GM12878 (cell line): ENCODE measurements around the gene KCNN3. TPM values are rescaled to one million over a fixed set of nuclear protein-coding genes. Genes with fewer than 3 reads are reported as not detected.

ENCODE experiments used
- ATAC-seq: fragments of 200-7000 bp; cut with Tn5 transposase; 3 replicates; pipeline ENCODE4 v1.9.1; 2020; ENCODE audit warnings: mild to moderate bottlenecking, moderate library complexity
- BruUV-seq: library from RNA; stranded (reverse); fragments of 400-500 nt; replicated peaks from 2 replicates; lab custom pipeline; 2021; lab: Mats Ljungman, UMichigan
- CTCF ChIA-PET: fragments of 300-600 bp; sonication (Branson Sonifier 250); formaldehyde crosslinking; extraction: SDS; loops from one replicate; lab custom pipeline; 2021; ENCODE audit warnings: inconsistent platforms; lab: Yijun Ruan, JAX
- POLR2A ChIA-PET: fragments of 350-600 bp; formaldehyde crosslinking; extraction: SDS; loops from one replicate; lab custom pipeline; 2021; ENCODE audit warnings: inconsistent platforms; lab: Charles Lee
- RAD21 ChIA-PET: fragments of 300-600 bp; sonication (Branson Sonifier 250); formaldehyde crosslinking; loops from one replicate; lab custom pipeline; 2023; ENCODE audit warnings: antibody characterized with exemption; ENCODE audit not compliant: unreplicated experiment; lab: Charles Lee
- SMC1A ChIA-PET: fragments of 300-600 bp; sonication (Branson Sonifier 250); formaldehyde crosslinking; loops from one replicate; lab custom pipeline; 2023; ENCODE audit not compliant: unreplicated experiment, uncharacterized antibody; lab: Charles Lee
- DNase-seq: peaks from one replicate; pipeline ENCODE4 v3.0.0-alpha.2; 2011; ENCODE audit warnings: low read depth, low spot score
- FAIRE-seq: peaks from 3 replicates; lab custom pipeline; 2011; peaks lifted over from hg19 to GRCh38; lab: Jason Lieb, UNC
- H2AFZ ChIP-seq: 2 replicates; pipeline ENCODE4 v1.6.0; 2011; ENCODE audit warnings: low read depth, low read length, control low read depth; ENCODE audit not compliant: control insufficient read depth
- H3K27ac ChIP-seq: 2 replicates; pipeline ENCODE4 v1.5.1; 2011; ENCODE audit warnings: control low read depth; ENCODE audit not compliant: control insufficient read depth, insufficient read depth
- H3K27me3 ChIP-seq, 2 experiments: replicated peaks in 1 of 2; 2 replicates each; pipeline versions ENCODE4 v1.6.0 to v1.6.1; 2011; ENCODE audit warnings: low read length in 1 of 2; ENCODE audit not compliant: control insufficient read depth in 2 of 2, insufficient read depth in 2 of 2
- H3K36me3 ChIP-seq, 2 experiments: 2 replicates each; pipeline ENCODE4 v1.5.1; 2011; ENCODE audit warnings: low read length in 1 of 2; ENCODE audit not compliant: control insufficient read depth in 2 of 2, insufficient read depth in 2 of 2
- H3K4me1 ChIP-seq: 2 replicates; pipeline ENCODE4 v1.6.1; 2011; ENCODE audit warnings: mild to moderate bottlenecking, low read length, moderate library complexity, mixed read lengths; ENCODE audit not compliant: control insufficient read depth, insufficient read depth
- H3K4me2 ChIP-seq: 2 replicates; pipeline ENCODE4 v1.6.0; 2011; ENCODE audit warnings: control low read depth; ENCODE audit not compliant: control insufficient read depth, insufficient read depth
- H3K4me3 ChIP-seq: fragments of 200-600 bp; sonication (generic); 2 replicates; pipeline ENCODE4 v1.5.1; 2016
- H3K79me2 ChIP-seq: 2 replicates; pipeline ENCODE4 v1.6.0; 2011; ENCODE audit warnings: low read length; ENCODE audit not compliant: control insufficient read depth, insufficient read depth
- H3K9ac ChIP-seq: 2 replicates; pipeline ENCODE4 v1.8.0; 2011; ENCODE audit warnings: low read length, control low read depth, mixed read lengths; ENCODE audit not compliant: control insufficient read depth, insufficient read depth
- H3K9me3 ChIP-seq: replicated peaks from 3 replicates; pipeline ENCODE4 v1.5.1; 2011; ENCODE audit warnings: mild to moderate bottlenecking, low read length; ENCODE audit not compliant: control insufficient read depth, insufficient read depth
- H4K20me1 ChIP-seq: 2 replicates; pipeline ENCODE4 v1.6.0; 2011; ENCODE audit not compliant: control insufficient read depth, insufficient read depth
- CREM ChIP-seq: IDR thresholded peaks from 2 replicates; pipeline ENCODE4 v1.6.1; 2014; ENCODE audit warnings: antibody characterized with exemption, low read depth
- DPF2 ChIP-seq: fragments of 450-650 bp; IDR thresholded peaks from 2 replicates; pipeline ENCODE4 v1.6.1; 2017; ENCODE audit warnings: mild to moderate bottlenecking
- EED ChIP-seq: sonication (generic); IDR thresholded peaks from 2 replicates; pipeline ENCODE4 v1.6.1; 2016; ENCODE audit warnings: antibody characterized with exemption, low read depth
- EGR1 ChIP-seq, 2 experiments: IDR thresholded peaks; 1 replicate in 1 of 2; 2 replicates in 1 of 2; pipeline ENCODE4 v1.6.1; 2011 to 2012; ENCODE audit warnings: low read depth in 2 of 2, low read length in 2 of 2, borderline replicate concordance in 1 of 2, mild to moderate bottlenecking in 1 of 2, moderate library complexity in 1 of 2
- HDGF ChIP-seq: fragments of 450-650 bp; IDR thresholded peaks from 2 replicates; pipeline ENCODE4 v1.6.1; 2016; ENCODE audit warnings: antibody characterized with exemption
- IKZF1 ChIP-seq: fragments of 450-650 bp; conservative IDR thresholded peaks from 2 replicates; pipeline ENCODE4 v1.6.1; 2017; ENCODE audit warnings: antibody characterized with exemption, mild to moderate bottlenecking
- JUNB ChIP-seq: IDR thresholded peaks from 2 replicates; pipeline ENCODE4 v1.6.1; 2016; ENCODE audit warnings: antibody characterized with exemption, mild to moderate bottlenecking
- NBN ChIP-seq: fragments of 450-650 bp; IDR thresholded peaks from 2 replicates; pipeline ENCODE4 v1.6.1; 2016
- NKRF ChIP-seq: fragments of 450-650 bp; conservative IDR thresholded peaks from 2 replicates; pipeline ENCODE4 v1.6.1; 2017; ENCODE audit warnings: mild to moderate bottlenecking, moderate library complexity
- RAD21 ChIP-seq: IDR thresholded peaks from 2 replicates; pipeline ENCODE4 v1.6.1; 2011; ENCODE audit warnings: mild to moderate bottlenecking, low read depth, low read length, moderate library complexity; ENCODE audit not compliant: insufficient read depth
- ZSCAN29 ChIP-seq: fragments of 450-650 bp; IDR thresholded peaks from 2 replicates; pipeline ENCODE4 v1.6.1; 2017; ENCODE audit warnings: mild to moderate bottlenecking, moderate library complexity
- WGBS: methylation state at CpG from one replicate; pipeline ENCODE4 v1.1.6; 2016; ENCODE audit warnings: low lambda C conversion rate; ENCODE audit not compliant: insufficient replicate concordance, insufficient coverage; ENCODE audit errors: missing lambda C conversion rate; 5-methylcytosine and 5-hydroxymethylcytosine counted together
- in situ Hi-C: fragments of 300-500 bp; cut with MboI; formaldehyde crosslinking; loops from 9 replicates; pipeline ENCODE4 v1.14.3; 2018; ENCODE audit warnings: mixed read lengths
- intact Hi-C: fragments of 100-400 bp; cut with micrococcal nuclease; formaldehyde crosslinking; loops from one replicate; pipeline ENCODE4 v1.14.2; 2022; ENCODE audit not compliant: unreplicated experiment
- polyA plus RNA-seq, 11 experiments: library from polyadenylated mRNA; depleted of rRNA in 4 of 11; unstranded in 6 of 11; stranded (reverse) in 5 of 11; fragments of >200 nt; fragmentation: Nextera tagmentation in 4 of 11; fragmentation: Illumina TruSeq in 1 of 11; extraction: Ambion mirVana in 4 of 11; extraction: Trizol in 1 of 11; gene quantifications; 1 replicate in 1 of 11; 2 replicates in 10 of 11; pipeline versions ENCODE4 v1.2.1 to v1.2.3, GENCODE V29; 2011 to 2016; ENCODE audit warnings: inconsistent platforms in 2 of 11, missing spikeins in 2 of 11, low read depth in 1 of 11
- total RNA-seq, 4 experiments: library from RNA; depleted of rRNA in 3 of 4; stranded (reverse); fragments of >200 nt in 3 of 4; fragmentation: Illumina TruSeq in 1 of 4; extraction: Trizol in 1 of 4; gene quantifications; 2 replicates each; pipeline versions ENCODE4 v1.2.1 to v1.2.3, GENCODE V29; 2013 to 2021
- TF ChIP-seq, protein P1 (sequence below): fragments of 450-650 bp; formaldehyde crosslinking; IDR thresholded peaks from 2 replicates; pipeline ENCODE4 v1.4.0; 2020; ENCODE audit warnings: mild to moderate bottlenecking, moderate library complexity
- TF ChIP-seq, protein P2 (sequence below): fragments of 450-650 bp; IDR thresholded peaks from 2 replicates; pipeline ENCODE4 v1.6.1; 2016; ENCODE audit warnings: mild to moderate bottlenecking

KCNN3 gene
- total and polyA plus RNA-seq, 10 of the 15 experiments (the other 5 are each of a cell fraction or from before 2014, with no cell fraction given) = 3.5 to 26.4 (median 14.9) TPM

DNA sequence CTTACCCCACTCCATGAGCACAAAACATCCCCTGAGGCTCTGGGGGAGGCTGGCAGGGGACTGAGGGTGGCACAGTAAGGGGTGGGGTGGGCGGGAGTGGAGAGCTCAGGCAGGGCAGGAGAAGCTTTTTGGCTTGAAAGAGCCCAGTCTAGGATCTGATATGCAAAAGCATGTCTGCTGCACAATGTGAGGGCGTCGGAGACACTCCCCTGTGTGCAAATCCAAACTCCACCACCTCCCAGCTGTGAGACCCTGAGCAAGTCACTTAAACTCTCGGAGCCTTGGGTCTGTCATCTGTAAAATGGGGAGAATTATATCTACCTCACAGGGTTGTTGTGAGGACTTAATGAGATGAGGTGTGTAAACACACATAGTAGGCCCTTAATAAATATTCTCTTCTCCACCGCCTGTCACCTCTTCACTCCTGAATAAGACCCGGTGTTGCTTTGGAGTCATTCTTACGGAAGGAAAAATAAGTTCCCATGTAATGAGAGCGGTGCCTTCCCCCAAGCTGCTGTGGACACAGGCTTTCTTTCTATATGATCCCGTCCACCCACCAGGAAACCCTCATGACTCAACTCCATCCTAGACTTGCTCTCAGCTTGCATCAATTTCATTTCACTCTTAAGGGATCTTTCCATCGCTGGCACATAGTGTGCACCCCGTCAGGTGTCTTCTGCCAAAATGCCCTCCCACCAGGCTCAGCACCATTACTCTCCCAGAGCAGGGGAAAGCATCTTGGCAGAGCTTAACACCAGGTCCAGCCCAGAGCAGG lies 12.5 kb downstream of the KCNN3 start:
- POLR2A ChIA-PET = interaction anchor here (0.6 to 11.8 kb wide), 12 partner anchors 12 to 131 kb away, joined by 3 to 204 read pairs (median 4); partner anchors contain the start of gene KCNN3
- Histone ChIP-seq H3K79me2 (peaks cover 66% of the 10 kb centered on the region), H2AFZ (no peak overlapping the region), H3K36me3 (no peaks in the 10 kb centered on the region), H3K27me3 (no peaks in the 10 kb centered on the region), H3K9me3 (no peaks in the 10 kb centered on the region), H3K4me2 (peak overlapping the region; percentile 98), H4K20me1 (no peaks in the 10 kb centered on the region), H3K27ac (peak overlapping the region; percentile 79), H3K9ac (peak overlapping the region; percentile 55), H3K4me3 (peak overlapping the region; percentile 84), H3K4me1 (peaks cover 56% of the 10 kb centered on the region)
- peak; percentile 1; the same call in 2 of the 3 replicates for ATAC-seq
- RAD21 ChIA-PET = interaction anchor here (0.6 to 11.6 kb wide), 17 partner anchors 8 to 677 kb away, joined by 3 to 254 read pairs (median 7); partner anchors contain the start of genes KCNN3 and SHC1
- DNase-seq = no peak
- in situ Hi-C loops = no loop called here
- WGBS = 15% methylated on average over 11 of the region's 11 CpGs
- BruUV-seq = no TSS peak
- SMC1A ChIA-PET = interaction anchor here (0.6 to 7.8 kb wide), 19 partner anchors 8 to 118 kb away, joined by 3 to 101 read pairs (median 5); partner anchors contain the start of gene KCNN3
- CTCF ChIA-PET = interaction anchor here (0.6 to 3.5 kb wide), 13 partner anchors 8 to 586 kb away, joined by 3 to 26 read pairs (median 5); partner anchors contain the start of gene KCNN3
- FAIRE-seq = peak; percentile 59
- intact Hi-C loops = loop anchor here (5.0 kb wide), 1 partner anchor 35 kb away; no protein-coding TSS in a partner anchor
- no peak for TF ChIP-seq RAD21
- TF ChIP-seq NKRF = no peak
- TF ChIP-seq DPF2 = 0 out of 2 replicates have a peak, but pooled peaks have one; percentile 44
- TF ChIP-seq EED = peak; percentile 64
- peak; percentile 44; the same call in 1 of the 2 replicates for TF ChIP-seq IKZF1
- no peak for TF ChIP-seq ZSCAN29
- peak in 1 of 2 experiments; percentile 42; a peak in 1 of 3 replicates for TF ChIP-seq EGR1 (IDR thresholded peaks at IDR 0.05; ENCODE audit: borderline replicate concordance in 1 of 2, low read depth in 2 of 2, low read length in 2 of 2)
- TF ChIP-seq HDGF = peak; percentile 48; the same call in 1 of the 2 replicates
- TF ChIP-seq, protein P1, sequence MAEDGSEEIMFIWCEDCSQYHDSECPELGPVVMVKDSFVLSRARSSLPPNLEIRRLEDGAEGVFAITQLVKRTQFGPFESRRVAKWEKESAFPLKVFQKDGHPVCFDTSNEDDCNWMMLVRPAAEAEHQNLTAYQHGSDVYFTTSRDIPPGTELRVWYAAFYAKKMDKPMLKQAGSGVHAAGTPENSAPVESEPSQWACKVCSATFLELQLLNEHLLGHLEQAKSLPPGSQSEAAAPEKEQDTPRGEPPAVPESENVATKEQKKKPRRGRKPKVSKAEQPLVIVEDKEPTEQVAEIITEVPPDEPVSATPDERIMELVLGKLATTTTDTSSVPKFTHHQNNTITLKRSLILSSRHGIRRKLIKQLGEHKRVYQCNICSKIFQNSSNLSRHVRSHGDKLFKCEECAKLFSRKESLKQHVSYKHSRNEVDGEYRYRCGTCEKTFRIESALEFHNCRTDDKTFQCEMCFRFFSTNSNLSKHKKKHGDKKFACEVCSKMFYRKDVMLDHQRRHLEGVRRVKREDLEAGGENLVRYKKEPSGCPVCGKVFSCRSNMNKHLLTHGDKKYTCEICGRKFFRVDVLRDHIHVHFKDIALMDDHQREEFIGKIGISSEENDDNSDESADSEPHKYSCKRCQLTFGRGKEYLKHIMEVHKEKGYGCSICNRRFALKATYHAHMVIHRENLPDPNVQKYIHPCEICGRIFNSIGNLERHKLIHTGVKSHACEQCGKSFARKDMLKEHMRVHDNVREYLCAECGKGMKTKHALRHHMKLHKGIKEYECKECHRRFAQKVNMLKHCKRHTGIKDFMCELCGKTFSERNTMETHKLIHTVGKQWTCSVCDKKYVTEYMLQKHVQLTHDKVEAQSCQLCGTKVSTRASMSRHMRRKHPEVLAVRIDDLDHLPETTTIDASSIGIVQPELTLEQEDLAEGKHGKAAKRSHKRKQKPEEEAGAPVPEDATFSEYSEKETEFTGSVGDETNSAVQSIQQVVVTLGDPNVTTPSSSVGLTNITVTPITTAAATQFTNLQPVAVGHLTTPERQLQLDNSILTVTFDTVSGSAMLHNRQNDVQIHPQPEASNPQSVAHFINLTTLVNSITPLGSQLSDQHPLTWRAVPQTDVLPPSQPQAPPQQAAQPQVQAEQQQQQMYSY (CRISPR knock-in tag) = no peak
- peak; percentile 42 for TF ChIP-seq JUNB
- 0 out of 2 replicates have a peak, but pooled peaks have one; percentile 16 for TF ChIP-seq NBN
- TF ChIP-seq CREM = 0 out of 2 replicates have a peak, but pooled peaks have one; percentile 40
- TF ChIP-seq, protein P2, sequence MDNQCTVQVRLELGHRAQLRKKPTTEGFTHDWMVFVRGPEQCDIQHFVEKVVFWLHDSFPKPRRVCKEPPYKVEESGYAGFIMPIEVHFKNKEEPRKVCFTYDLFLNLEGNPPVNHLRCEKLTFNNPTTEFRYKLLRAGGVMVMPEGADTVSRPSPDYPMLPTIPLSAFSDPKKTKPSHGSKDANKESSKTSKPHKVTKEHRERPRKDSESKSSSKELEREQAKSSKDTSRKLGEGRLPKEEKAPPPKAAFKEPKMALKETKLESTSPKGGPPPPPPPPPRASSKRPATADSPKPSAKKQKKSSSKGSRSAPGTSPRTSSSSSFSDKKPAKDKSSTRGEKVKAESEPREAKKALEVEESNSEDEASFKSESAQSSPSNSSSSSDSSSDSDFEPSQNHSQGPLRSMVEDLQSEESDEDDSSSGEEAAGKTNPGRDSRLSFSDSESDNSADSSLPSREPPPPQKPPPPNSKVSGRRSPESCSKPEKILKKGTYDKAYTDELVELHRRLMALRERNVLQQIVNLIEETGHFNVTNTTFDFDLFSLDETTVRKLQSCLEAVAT = 0 out of 2 replicates have a peak, but pooled peaks have one; percentile 17
